Measurements from ENCODE around the gene AGBL4. TPM values are rescaled to one million over a fixed set of nuclear protein-coding genes. Genes with fewer than 3 reads are reported as not detected.

Gene AGBL4
- total and polyA plus RNA-seq, 2 of the 4 experiments (the other 2 are of a cell fraction), result not detected

- Histone ChIP-seq H3K4me1 (ENCODE audit: control insufficient read depth, insufficient read depth, low read length) (no peaks in the 10 kb centered on the region), H2BK120ac (ENCODE audit: low read depth, low read length) (no peak overlapping the region), H2BK5ac (ENCODE audit: low read depth, low read length, poor library complexity, severe bottlenecking) (no peak overlapping the region), H2BK20ac (ENCODE audit: low read depth, low read length) (no peak overlapping the region), H3K36me3 (ENCODE audit: control insufficient read depth, insufficient read depth, low read length) (no peaks in the 10 kb centered on the region), H3K23ac (ENCODE audit: low read depth, low read length) (no peak overlapping the region), H3K9me1 (ENCODE audit: insufficient read depth, low read length) (no peaks in the 10 kb centered on the region), H3K4me2 (ENCODE audit: low read depth, low read length) (no peak overlapping the region), H4K8ac (ENCODE audit: low read depth in 2 of 2, low read length in 2 of 2) (no peak overlapping the region), H3K18ac (ENCODE audit: low read depth, low read length) (no peak overlapping the region), H2AK9ac (replicated peaks; ENCODE audit: low read depth, low read length, poor library complexity) (no peak overlapping the region), H4K20me1 (ENCODE audit: insufficient read depth, low read length) (no peaks in the 10 kb centered on the region), H3K79me1 (ENCODE audit: low read depth in 1 of 2, low read length in 2 of 2) (no peaks in the 10 kb centered on the region), H3K56ac (ENCODE audit: extremely low read depth, insufficient read depth, low read length) (no peak overlapping the region), H3K4me3 (ENCODE audit: insufficient read depth, low read depth, low read length) (no peak overlapping the region), H2AK5ac (ENCODE audit: low read depth, low read length) (no peak overlapping the region), H4K91ac (ENCODE audit: insufficient read depth, low read depth, low read length) (no peak overlapping the region), H3K9ac (ENCODE audit: low read depth, low read length) (no peak overlapping the region), H3K27ac (ENCODE audit: insufficient read depth, low read length) (no peak overlapping the region), H3K27me3 (ENCODE audit: control insufficient read depth, insufficient read depth, low read length) (no peaks in the 10 kb centered on the region), H3K9me3 (ENCODE audit: control insufficient read depth, insufficient read depth, low read length) (peaks cover 7% of the 10 kb centered on the region; the same call in 1 of the 2 replicates), H3K14ac (replicated peaks; ENCODE audit: low read depth, low read length) (no peak overlapping the region), H3K4ac (ENCODE audit: low read depth, low read length) (no peak overlapping the region), H4K5ac (ENCODE audit: low read depth, low read length) (no peak overlapping the region), H2BK15ac (ENCODE audit: low read depth, low read length) (no peak overlapping the region), H2AFZ (replicated peaks; ENCODE audit: low read length, poor library complexity) (no peak overlapping the region)
- intact Hi-C loops (cut with micrococcal nuclease) (no loop called here), dilution Hi-C loops (cut with HindIII; ENCODE audit: low sequenced_read_pairs, unreplicated experiment) (no loop called here), in situ Hi-C loops (cut with MboI; ENCODE audit: low sequenced_read_pairs) (no loop called here)
- ChIA-PET CTCF (no interaction called here), POLR2A (ENCODE audit: unreplicated experiment) (no interaction called here)
- WGBS, 2 experiments (ENCODE audit: extremely low coverage in 2 of 2, insufficient read length in 1 of 2), result 43% methylated on average over 1 of the region's 4 CpGs; no CpG with 5 or more reads in 1 of the 2 experiments
- TF ChIP-seq MXI1 (IDR thresholded peaks at IDR 0.05; ENCODE audit: borderline replicate concordance, low read depth, low read length), result no peak
- TF ChIP-seq BHLHE40 (IDR thresholded peaks at IDR 0.05; ENCODE audit: low read depth, low read length), result no peak
- ATAC-seq (ENCODE audit: low read depth) (no peak), DNase-seq (no peak)
- no TSS peak for BruUV-seq (replicated peaks)
Measured at GRCh38 chr1:48873944-48874343, 1149.8 kb downstream of the AGBL4 start.
